SH-SY5Y (cell line): ENCODE data around the gene SDK1.

Experiments used
- GATA2 ChIP-seq: IDR thresholded peaks from 2 replicates; pipeline ENCODE4 v1.6.1; 2011; ENCODE audit warnings: mild to moderate bottlenecking, low read depth, low read length
- GATA3 ChIP-seq: IDR thresholded peaks from 2 replicates; pipeline ENCODE4 v1.6.1; 2011; ENCODE audit warnings: low read depth, mild to moderate bottlenecking, low read length, moderate library complexity

The SDK1 gene

DNA sequence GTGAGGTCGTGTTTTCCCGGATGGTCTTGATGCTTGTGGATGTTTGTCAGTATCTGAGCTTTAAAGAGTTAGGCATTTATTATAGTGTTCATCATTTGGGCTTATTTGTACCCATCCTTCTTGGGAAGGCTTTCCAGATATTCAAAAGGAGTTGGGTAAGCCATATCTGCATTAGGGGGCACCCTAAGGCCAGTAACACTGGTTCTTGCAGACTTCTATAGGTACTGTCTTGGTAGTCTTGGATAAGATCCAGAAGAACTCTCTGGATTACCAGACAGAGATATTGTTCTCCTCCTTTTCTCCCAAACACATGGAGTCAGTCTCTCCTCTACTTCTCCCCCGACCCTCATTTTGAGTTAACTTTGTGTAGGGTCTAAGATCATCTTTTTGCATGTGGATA, 92.8 kb downstream of the SDK1 start:
- TF ChIP-seq GATA2: no peak
- TF ChIP-seq GATA3: no peak

DNA sequence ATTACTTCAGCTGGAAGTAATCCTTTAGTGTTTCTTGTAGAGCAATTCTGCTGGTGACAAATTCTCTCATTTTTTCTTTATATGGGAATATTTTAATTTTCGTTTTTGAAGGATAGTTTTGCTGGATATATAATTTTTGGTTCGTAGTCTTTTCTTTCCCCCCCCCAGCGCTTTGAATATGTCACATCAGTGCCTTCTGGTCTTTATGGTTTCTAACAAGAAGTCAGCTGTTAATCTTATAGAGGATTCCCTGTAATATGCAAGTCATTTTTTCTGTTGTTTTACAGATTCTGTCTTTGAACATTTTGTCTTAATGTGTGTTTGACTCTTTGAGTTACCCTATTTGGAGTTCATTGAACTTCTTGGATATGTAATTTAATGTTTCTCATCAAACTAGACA, 96.3 kb downstream of the SDK1 start:
- TF ChIP-seq GATA3: no peak
- TF ChIP-seq GATA2: no peak

DNA sequence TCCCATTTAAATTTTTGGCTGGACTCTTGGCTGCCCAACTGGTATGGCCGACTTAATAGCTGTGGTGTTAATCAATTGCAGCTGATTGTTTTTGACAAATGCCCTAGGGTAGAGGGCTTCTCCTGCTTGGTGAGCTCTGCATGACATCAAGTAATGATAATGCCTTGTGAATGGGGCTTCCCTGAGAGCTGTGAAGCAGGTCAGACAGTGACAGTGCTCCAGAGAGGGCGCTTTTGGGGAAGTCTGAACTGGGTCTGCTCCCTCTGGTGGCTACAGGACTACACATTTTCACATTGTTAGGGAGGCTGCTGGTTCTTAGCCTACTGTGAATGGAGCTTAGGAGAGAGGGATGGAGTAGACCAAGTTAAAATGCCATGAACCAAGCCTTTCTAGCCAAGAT, 98.8 kb downstream of the SDK1 start:
- TF ChIP-seq GATA3 (no peak), GATA2 (no peak)

DNA sequence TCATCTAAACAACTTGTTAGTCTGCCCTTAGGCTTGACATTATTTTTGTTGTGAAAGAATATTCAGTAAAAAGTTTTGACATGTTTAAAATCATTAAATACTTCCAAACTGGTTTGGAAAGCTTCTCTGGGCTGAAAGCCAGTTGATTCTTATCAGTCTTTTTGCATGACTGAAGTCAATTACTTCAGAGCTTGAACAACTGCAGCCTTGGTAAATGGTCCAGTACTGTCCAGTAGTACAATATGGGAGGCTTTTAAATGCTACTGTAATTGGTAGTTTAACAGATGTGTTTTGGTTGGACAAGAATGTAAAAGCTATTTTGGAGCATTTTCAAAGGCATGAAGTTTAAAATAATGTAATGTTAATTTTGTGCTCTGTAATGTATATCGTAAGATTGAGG, 103.4 kb downstream of the SDK1 start:
- TF ChIP-seq GATA3: peak; percentile 100
- TF ChIP-seq GATA2: peak; percentile 95

GRCh38 chr7:3408814-3409595, 108.0 kb downstream of the SDK1 start:
- no peak for TF ChIP-seq GATA3
- TF ChIP-seq GATA2: no peak

DNA sequence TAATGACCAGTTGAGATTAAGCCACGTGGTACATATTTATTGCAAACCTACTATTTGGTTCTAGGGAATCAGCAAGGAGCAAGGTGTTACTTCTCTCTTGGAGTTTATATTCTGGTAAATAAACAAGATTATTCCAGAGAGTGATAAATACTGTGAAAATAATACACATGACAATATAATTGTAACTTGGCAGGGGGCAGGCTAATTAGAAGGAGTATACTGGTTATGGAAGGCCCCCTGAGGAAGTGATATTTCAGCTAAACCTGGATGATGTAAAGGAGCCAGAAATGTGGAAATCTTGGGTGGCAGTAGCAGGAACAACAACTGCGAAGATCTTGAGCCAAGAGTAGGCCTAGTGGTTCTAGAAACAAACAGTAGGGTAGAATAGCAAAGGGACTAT, 111.8 kb downstream of the SDK1 start:
- no peak for TF ChIP-seq GATA2
- no peak for TF ChIP-seq GATA3

- TF ChIP-seq GATA2 (no peak), GATA3 (no peak)
These were observed 114.8 kb downstream of the SDK1 start for GRCh38 chr7:3415861-3416312.

DNA sequence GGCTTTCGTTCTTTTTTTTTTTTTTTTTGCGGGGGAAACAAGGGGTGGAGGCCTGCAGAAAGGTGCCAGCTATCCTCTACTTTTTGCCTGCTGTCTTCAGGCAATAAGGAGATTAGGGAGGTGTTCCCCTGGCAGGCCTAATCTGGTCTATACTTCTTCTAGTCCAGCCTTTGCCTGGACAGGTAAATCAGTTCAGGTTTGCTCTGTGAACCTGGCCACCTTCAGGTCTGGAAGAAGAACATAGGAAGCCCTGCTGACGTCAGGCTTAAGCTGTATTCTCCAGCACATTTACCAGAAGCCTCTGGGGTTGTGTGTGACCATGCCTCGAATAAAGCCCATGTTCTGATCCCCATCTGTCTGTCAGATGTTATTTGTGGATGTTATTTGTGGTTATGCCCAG, 115.4 kb downstream of the SDK1 start:
- TF ChIP-seq GATA3 (no peak), GATA2 (no peak)

DNA sequence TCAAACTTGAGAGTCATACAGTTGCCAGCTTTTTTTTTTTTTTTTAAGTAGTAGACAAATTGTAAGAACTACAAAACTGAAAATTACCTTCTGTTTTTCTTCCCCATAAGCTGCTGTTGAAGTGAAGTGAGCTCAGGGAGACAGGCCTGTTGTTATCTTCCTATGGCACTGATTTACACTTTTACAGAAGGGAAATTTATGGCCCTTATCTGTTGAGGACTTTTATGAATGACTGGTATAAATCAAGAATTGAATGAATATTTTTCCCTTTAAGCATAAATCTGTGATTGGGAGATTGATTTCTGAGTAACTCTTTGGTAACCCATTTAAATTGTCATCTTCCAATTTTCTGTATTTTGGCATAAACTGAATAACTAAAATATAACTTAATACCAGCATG, 124.0 kb downstream of the SDK1 start:
- TF ChIP-seq GATA3 (peak; percentile 32; the same call in 1 of the 2 replicates), GATA2 (no peak; the same call in 1 of the 2 replicates)

GRCh38 chr7:3426064-3426463, 125.0 kb downstream of the SDK1 start:
- TF ChIP-seq GATA2: no peak
- TF ChIP-seq GATA3: no peak

- TF ChIP-seq GATA2 (no peak), GATA3 (no peak)
These were observed 126.9 kb downstream of the SDK1 start for GRCh38 chr7:3427957-3428356.

- no peak for TF ChIP-seq GATA3
- TF ChIP-seq GATA2: no peak
These were observed 128.9 kb downstream of the SDK1 start for GRCh38 chr7:3429981-3430380.

GRCh38 chr7:3430588-3430987, 129.5 kb downstream of the SDK1 start:
- no peak for TF ChIP-seq GATA2

DNA sequence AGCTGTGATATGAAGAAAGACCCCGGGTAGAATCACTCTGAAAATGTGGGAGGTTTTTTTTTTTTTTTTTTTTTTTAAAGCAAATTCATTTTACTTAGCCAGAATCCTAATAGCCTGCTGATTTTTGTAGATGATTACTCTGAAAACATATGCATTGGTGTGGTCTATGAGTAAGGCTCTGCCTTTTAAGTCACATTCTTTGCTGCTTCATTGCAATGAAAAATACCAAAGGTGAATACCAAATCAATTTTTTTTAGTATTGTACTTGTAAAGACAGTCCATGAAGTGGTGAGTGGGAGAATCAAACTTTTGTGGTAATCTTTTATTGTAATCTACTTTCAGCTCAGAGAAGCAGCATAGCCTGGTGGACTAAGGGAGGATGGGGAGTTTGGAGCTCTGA, 130.3 kb downstream of the SDK1 start:
- TF ChIP-seq GATA2 (no peak), GATA3 (no peak)

DNA sequence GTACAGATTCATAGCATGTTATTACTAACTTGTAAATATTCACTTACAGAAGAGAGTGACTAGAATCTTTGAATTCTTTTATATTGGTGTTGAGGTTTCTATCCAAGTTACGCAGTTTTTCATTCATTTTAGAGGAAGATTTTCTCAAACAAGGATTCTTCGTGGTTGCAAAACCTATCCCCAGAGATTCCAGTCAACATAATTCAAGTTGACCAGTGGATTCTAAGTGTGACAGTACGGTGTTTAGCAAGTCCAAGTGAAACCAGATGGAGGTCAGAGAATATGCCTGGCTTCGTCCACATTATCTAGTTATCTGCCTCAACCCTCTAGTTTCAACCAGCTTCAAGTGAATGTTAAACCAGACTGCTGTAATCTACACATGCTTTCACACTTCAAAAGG, 131.9 kb downstream of the SDK1 start:
- no peak for TF ChIP-seq GATA2
- TF ChIP-seq GATA3: no peak

GRCh38 chr7:3434611-3435010, 133.6 kb downstream of the SDK1 start:
- TF ChIP-seq GATA3 (no peak), GATA2 (no peak)
